Karpas-422 (cell line): Measurements from ENCODE around the gene SIX1. TPM values are rescaled to one million over a fixed set of nuclear protein-coding genes. Genes with fewer than 3 reads are reported as not detected.

ENCODE experiments used
- DNase-seq: peaks from one replicate; pipeline ENCODE4 v3.0.0-alpha.2; 2015
- H2AFZ ChIP-seq: fragments of 200-600 bp; sonication (generic); 2 replicates; pipeline ENCODE4 v1.6.1; 2014; ENCODE audit warnings: antibody characterized with exemption, low read length, mixed read lengths
- H3K27ac ChIP-seq: fragments of 200-600 bp; sonication (generic); 2 replicates; pipeline ENCODE4 v1.5.1; 2014; ENCODE audit warnings: mild to moderate bottlenecking, low read length, moderate library complexity
- H3K27me3 ChIP-seq: fragments of 200-600 bp; sonication (generic); 2 replicates; pipeline ENCODE4 v1.6.1; 2014; ENCODE audit warnings: low read length, mixed read lengths
- H3K36me3 ChIP-seq: fragments of 200-600 bp; sonication (generic); 2 replicates; pipeline ENCODE4 v1.6.1; 2014; ENCODE audit warnings: low read length, mixed read lengths; ENCODE audit not compliant: insufficient read depth
- H3K4me1 ChIP-seq: fragments of 200-600 bp; sonication (generic); 2 replicates; pipeline ENCODE4 v1.6.1; 2014; ENCODE audit warnings: mild to moderate bottlenecking, low read length, mixed read lengths
- H3K4me2 ChIP-seq: fragments of 200-600 bp; sonication (generic); 2 replicates; pipeline ENCODE4 v1.6.1; 2014; ENCODE audit warnings: low read length, low read depth, mild to moderate bottlenecking; ENCODE audit not compliant: poor library complexity, severe bottlenecking
- H3K4me3 ChIP-seq: fragments of 200-600 bp; sonication (generic); 2 replicates; pipeline ENCODE4 v1.5.1; 2014; ENCODE audit warnings: mild to moderate bottlenecking, antibody characterized with exemption, low read length, mixed read lengths
- H3K79me2 ChIP-seq: fragments of 200-600 bp; sonication (generic); 2 replicates; pipeline ENCODE4 v1.6.1; 2014; ENCODE audit warnings: mild to moderate bottlenecking, low read length, mixed read lengths
- H3K9ac ChIP-seq: fragments of 200-600 bp; sonication (generic); 2 replicates; pipeline ENCODE4 v1.6.0; 2014; ENCODE audit warnings: low read length
- H3K9me2 ChIP-seq: fragments of 200-600 bp; sonication (generic), shearing (Covaris generic); replicated peaks from 2 replicates; pipeline ENCODE4 v1.6.0; 2014; ENCODE audit warnings: mild to moderate bottlenecking, low read length, moderate library complexity; ENCODE audit not compliant: insufficient read depth
- H3K9me3 ChIP-seq: fragments of 300-700, 200-600 bp; sonication (generic); 2 replicates; pipeline ENCODE4 v1.6.1; 2014; ENCODE audit warnings: low read length, mixed read lengths
- H4K20me1 ChIP-seq: fragments of 200-600 bp; sonication (generic); 2 replicates; pipeline ENCODE4 v1.6.1; 2014; ENCODE audit warnings: mild to moderate bottlenecking, antibody characterized with exemption, low read length, low read depth; ENCODE audit not compliant: insufficient read depth
- total RNA-seq: library from RNA; depleted of rRNA; stranded (reverse); fragments of >200 nt; shearing (Covaris generic); gene quantifications from 2 replicates; pipeline ENCODE4 v1.2.3, GENCODE V29; 2014; ENCODE audit warnings: low replicate concordance; rRNA removed

The SIX1 gene
- total RNA-seq = 0.18 and 0.56 TPM in 2 replicates

DNA sequence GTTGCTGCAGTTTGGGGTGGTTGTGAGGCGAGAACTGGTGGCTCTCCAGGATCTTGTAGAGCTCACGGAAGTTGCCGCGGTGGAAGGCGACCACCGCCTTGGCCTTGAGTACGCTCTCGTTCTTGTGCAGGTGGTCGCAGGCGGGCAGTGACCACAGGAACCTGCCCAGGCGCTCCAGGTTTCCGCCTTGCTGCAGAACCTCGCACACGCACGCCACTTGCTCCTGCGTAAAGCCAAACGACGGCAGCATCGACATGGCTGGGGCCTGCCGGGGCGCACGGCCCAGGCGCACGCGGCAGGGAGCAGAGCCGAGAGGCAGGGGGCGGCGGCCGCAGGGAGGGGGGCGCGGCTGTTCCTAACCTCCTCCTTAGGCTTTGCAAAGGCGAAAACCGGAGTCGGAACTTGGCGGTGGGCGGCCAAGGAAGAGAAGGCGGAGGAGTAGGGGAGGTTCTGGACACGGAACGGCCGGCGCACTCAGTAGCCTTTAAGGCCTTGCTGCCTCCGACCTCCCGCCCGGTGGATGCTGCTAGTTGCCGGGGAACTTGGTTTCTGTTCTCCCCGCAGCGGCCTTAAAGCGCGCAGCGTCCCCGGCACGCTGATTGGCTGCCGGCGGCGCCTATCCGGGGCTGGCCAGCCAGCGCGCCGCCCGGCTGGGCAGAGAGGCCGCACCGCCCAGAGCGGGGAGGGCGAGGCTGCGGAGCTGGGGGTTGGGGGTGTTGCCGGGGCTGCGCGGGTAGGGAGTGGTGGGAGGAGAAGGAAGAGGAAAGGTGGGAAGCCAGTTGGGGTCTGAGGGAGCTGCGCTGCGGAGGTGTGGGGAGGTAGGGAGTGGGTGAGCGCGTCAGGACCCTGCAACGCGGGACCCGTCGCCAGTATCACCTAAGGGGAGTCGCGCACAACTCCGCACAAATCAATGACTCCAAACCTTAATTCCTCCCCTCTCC lies at the start of gene SIX1:
SIX1 (minus strand) TSS at position 544 of the 941 bp plus-strand sequence; CDS start at position 256, 288 bp downstream.
- Histone ChIP-seq H3K9me3 (no peaks in the 10 kb centered on the region), H3K9me2 (no peaks in the 10 kb centered on the region), H3K27ac (no peak within 1 kb of the TSS), H3K4me1 (peaks cover 33% of the 10 kb centered on the region), H3K4me2 (no peak within 1 kb of the TSS), H3K36me3 (no peaks in the 10 kb centered on the region), H4K20me1 (no peaks in the 10 kb centered on the region), H3K27me3 (no peaks in the 10 kb centered on the region), H3K9ac (no peak within 1 kb of the TSS), H2AFZ (no peak within 1 kb of the TSS), H3K4me3 (no peak within 1 kb of the TSS), H3K79me2 (no peaks in the 10 kb centered on the region)
- DNase-seq = no peak

DNA sequence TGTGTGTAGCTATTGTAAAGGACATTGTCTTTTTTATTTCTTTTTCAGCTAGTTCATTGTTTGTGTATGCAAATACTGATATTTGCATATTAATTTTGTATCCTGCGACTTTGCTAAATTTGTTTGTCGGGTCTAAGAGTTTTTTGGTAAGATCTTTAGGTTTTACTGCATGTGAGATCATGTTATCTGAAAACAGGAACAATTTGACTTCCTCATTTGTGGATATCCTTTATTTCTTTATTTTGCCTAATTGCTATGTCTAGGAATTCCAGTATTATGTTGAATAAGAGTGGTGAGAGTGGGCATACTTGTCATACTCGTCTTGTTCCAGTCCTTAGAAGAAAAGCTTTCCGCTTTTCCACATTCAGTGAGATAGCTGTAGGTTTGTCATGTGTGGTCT lies 46.0 kb upstream of the SIX1 start:
- Histone ChIP-seq H3K4me2 (no peak overlapping the region), H3K79me2 (no peaks in the 10 kb centered on the region), H3K9me2 (no peaks in the 10 kb centered on the region), H3K9me3 (peaks cover 2% of the 10 kb centered on the region; the same call in 1 of the 2 replicates), H3K9ac (no peak overlapping the region), H3K36me3 (no peaks in the 10 kb centered on the region), H3K27me3 (peaks cover 3% of the 10 kb centered on the region; the same call in 1 of the 2 replicates), H4K20me1 (no peaks in the 10 kb centered on the region), H3K4me1 (peaks cover 6% of the 10 kb centered on the region; the same call in 1 of the 2 replicates), H3K27ac (no peak overlapping the region), H3K4me3 (no peak overlapping the region), H2AFZ (no peak overlapping the region)
- no peak for DNase-seq

DNA sequence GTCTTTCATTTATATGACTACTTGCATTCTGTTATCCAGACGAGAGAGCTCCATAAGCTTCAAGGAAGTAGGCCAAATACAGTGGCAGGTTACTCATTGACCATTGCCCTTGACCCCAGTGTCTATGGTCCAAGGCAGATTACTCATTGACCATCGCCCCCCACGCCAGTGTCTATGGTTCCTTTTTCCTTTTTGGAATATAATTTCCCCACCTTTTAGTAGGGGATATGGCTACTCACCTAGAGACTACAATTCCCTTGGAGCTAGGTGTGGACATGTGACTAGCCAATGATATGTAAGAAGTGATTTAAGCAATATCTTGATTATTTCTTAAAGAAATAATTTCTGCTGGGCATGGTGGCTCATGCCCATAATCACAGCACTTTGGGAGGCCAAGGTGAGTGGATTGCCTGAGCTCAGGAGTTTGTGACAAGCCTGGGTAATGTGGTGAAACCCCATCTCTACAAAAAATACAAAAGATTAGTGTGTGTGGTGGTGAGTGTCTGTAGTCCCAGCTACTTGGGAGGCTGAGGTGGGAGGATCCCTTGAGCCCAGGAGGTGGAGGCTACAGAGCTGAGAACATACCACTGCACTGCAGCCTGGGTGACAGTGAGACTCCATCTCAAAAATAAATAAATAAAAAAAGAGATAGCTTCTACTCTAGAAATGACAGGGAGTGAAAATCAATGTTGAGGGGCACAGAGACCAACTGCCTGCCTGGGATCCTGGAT lies 42.3 kb upstream of the SIX1 start:
- Histone ChIP-seq H3K4me1 (peaks cover 8% of the 10 kb centered on the region), H3K27ac (no peak overlapping the region), H3K9me3 (no peaks in the 10 kb centered on the region), H2AFZ (no peak overlapping the region), H3K79me2 (no peaks in the 10 kb centered on the region), H3K36me3 (no peaks in the 10 kb centered on the region), H3K4me2 (no peak overlapping the region), H3K9ac (no peak overlapping the region), H3K4me3 (no peak overlapping the region), H3K27me3 (peaks cover under 1% of the 10 kb centered on the region; the same call in 1 of the 2 replicates), H3K9me2 (no peaks in the 10 kb centered on the region), H4K20me1 (no peaks in the 10 kb centered on the region)
- DNase-seq = no peak

DNA sequence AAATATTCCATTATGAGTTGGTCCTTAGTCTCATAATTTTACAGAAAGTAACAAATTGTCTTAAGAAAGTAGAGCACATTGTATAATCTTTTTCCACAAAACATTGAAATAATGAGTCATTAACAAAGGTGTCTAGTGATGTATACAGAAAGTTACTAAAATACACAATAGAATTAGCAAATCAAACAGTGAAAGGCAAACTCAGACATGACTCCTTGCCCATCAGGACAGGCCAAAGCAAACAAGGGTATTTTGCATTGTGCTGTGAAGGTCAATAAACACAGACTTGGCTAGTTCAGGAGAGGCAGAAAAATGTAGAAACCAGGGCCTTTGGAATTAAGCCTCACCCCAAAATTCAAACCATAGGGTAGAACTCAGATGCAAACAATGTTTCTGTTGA lies 37.6 kb upstream of the SIX1 start:
- Histone ChIP-seq H3K36me3 (no peaks in the 10 kb centered on the region), H3K4me3 (no peak overlapping the region), H3K27me3 (no peaks in the 10 kb centered on the region), H3K27ac (no peak overlapping the region), H3K4me1 (peaks cover 2% of the 10 kb centered on the region; the same call in 1 of the 2 replicates), H3K79me2 (no peaks in the 10 kb centered on the region), H3K9me2 (no peaks in the 10 kb centered on the region), H3K9ac (no peak overlapping the region), H2AFZ (0 out of 2 replicates have a peak overlapping the region, but pooled peaks have one; percentile 16), H4K20me1 (no peaks in the 10 kb centered on the region), H3K4me2 (no peak overlapping the region), H3K9me3 (no peaks in the 10 kb centered on the region)
- DNase-seq = no peak

DNA sequence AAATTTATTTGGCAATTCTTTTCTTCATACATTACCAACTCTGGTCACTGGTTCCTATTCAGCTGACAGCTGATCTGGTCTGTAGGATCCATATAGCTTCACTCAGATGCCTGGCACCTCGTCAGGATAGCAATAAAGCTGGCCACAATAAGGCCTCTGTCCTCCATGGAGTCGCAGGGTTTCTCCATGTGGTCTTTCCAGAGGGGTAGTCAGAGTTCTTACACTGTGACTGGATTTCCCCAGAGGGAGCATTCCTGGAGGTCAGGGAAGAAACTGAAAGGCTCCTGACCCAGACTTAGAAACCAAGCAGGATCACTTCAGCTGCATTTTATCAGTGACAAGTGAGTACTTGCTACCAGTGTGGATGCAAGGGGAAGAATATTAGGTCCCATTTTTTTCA lies 34.9 kb upstream of the SIX1 start:
- H3K79me2 ChIP-seq = no peaks in the 10 kb centered on the region
- no peak overlapping the region for H3K4me3 ChIP-seq
- no peaks in the 10 kb centered on the region for H3K36me3 ChIP-seq
- H3K4me2 ChIP-seq = no peak overlapping the region
- H3K9ac ChIP-seq = no peak overlapping the region
- no peak for DNase-seq
- H3K27me3 ChIP-seq = no peaks in the 10 kb centered on the region
- H2AFZ ChIP-seq = no peak overlapping the region
- peaks cover 12% of the 10 kb centered on the region for H3K4me1 ChIP-seq
- H3K9me3 ChIP-seq = no peaks in the 10 kb centered on the region
- no peaks in the 10 kb centered on the region for H3K9me2 ChIP-seq
- H3K27ac ChIP-seq = no peak overlapping the region
- H4K20me1 ChIP-seq = no peaks in the 10 kb centered on the region

DNA sequence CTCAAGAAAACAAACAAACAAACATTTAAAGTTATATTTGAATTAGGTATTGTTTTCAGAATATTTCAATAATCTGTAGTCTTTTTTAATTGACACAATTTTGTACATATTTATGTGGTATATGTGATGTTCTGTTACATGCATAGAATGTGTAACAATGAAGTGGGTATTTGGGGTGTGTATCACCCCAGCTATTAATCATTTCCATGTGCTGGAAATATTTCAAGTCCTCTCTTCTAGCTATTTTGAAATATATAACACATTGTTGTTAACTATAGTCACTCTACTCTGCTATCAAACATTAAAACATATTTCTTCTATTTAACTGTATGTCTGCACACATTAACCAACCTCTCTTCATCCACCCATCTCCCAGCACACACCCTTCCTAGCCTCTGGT lies 32.0 kb upstream of the SIX1 start:
- no peak overlapping the region for H3K9ac ChIP-seq
- DNase-seq = no peak
- H3K4me3 ChIP-seq = no peak overlapping the region
- H3K27me3 ChIP-seq = no peaks in the 10 kb centered on the region
- H3K36me3 ChIP-seq = no peaks in the 10 kb centered on the region
- H2AFZ ChIP-seq = no peak overlapping the region
- no peaks in the 10 kb centered on the region for H3K9me2 ChIP-seq
- H3K4me2 ChIP-seq = no peak overlapping the region
- no peaks in the 10 kb centered on the region for H3K9me3 ChIP-seq
- peaks cover 10% of the 10 kb centered on the region for H3K4me1 ChIP-seq
- H3K27ac ChIP-seq = no peak overlapping the region
- H3K79me2 ChIP-seq = no peaks in the 10 kb centered on the region
- no peaks in the 10 kb centered on the region for H4K20me1 ChIP-seq

DNA sequence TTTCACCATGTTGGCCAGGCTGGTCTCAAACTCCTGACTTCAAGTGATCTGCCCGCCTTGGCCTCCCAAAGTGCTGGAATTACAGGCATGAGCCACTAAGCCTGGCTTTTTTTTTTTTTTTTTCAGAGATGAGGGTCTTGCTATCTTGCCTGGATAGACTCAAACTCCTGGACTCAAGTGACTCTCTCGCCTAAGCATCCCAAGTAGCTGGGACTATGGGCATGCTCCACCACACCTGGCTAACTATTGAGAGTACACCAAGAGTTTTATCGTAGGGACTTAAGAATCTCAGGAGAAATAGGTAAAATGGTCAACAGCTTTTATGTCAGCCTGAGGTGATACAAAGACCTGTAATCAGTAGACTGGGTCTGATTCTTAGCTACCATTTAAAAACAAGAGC lies 31.2 kb upstream of the SIX1 start:
- no peaks in the 10 kb centered on the region for H3K36me3 ChIP-seq
- H3K9me2 ChIP-seq = no peaks in the 10 kb centered on the region
- H3K9ac ChIP-seq = no peak overlapping the region
- no peaks in the 10 kb centered on the region for H3K9me3 ChIP-seq
- H3K4me3 ChIP-seq = no peak overlapping the region
- no peak overlapping the region for H2AFZ ChIP-seq
- no peak overlapping the region for H3K27ac ChIP-seq
- peaks cover 10% of the 10 kb centered on the region for H3K4me1 ChIP-seq
- H4K20me1 ChIP-seq = no peaks in the 10 kb centered on the region
- no peak for DNase-seq
- H3K27me3 ChIP-seq = no peaks in the 10 kb centered on the region
- H3K4me2 ChIP-seq = no peak overlapping the region
- H3K79me2 ChIP-seq = no peaks in the 10 kb centered on the region
